Measurements from ENCODE around the gene CCNL1.
"Not testable (repeated sequence)": the region's sequence is repeated elsewhere in the genome, so short reads cannot be mapped to it uniquely, and the experiment has no call there.

Gene CCNL1

GRCh38 chr3:157159762-157160657, at the start of gene CCNL1:
CCNL1 (minus strand) TSS chr3:157160147; CDS start chr3:157160094, 53 bp downstream.
- Histone ChIP-seq H3K9me3 (ENCODE audit: low read length) (no peaks in the 10 kb centered on the region), H3K27me3 (ENCODE audit: control insufficient read depth in 1 of 2, insufficient read depth in 2 of 2, low read length in 2 of 2) (no peaks in the 10 kb centered on the region), H3K9ac (ENCODE audit: low read length) (peak within 1 kb of the TSS; percentile 99), H3K36me3 (ENCODE audit: insufficient read depth, low read length) (peaks cover 27% of the 10 kb centered on the region), H3K4me3 (ENCODE audit: low read depth in 1 of 2, low read length in 2 of 2) (peak within 1 kb of the TSS; percentile 83 to 98), H3K4me1 (ENCODE audit: insufficient read depth, low read length) (peaks cover 46% of the 10 kb centered on the region), H3K27ac (ENCODE audit: low read depth, low read length) (peak within 1 kb of the TSS; percentile 98)

GRCh38 chr3:157204880-157205279, 44.9 kb upstream of the CCNL1 start:
- no peaks in the 10 kb centered on the region for H3K36me3 ChIP-seq (ENCODE audit: insufficient read depth, low read length)
- no peaks in the 10 kb centered on the region for H3K9me3 ChIP-seq (ENCODE audit: low read length)
- no peak overlapping the region for H3K9ac ChIP-seq (ENCODE audit: low read length)
- peaks cover 18% of the 10 kb centered on the region for H3K4me1 ChIP-seq (ENCODE audit: insufficient read depth, low read length)
- H3K4me3 ChIP-seq (ENCODE audit: low read depth in 1 of 2, low read length in 2 of 2) = no peak overlapping the region
- H3K27me3 ChIP-seq (ENCODE audit: control insufficient read depth in 1 of 2, insufficient read depth in 2 of 2, low read length in 2 of 2) = no peaks in the 10 kb centered on the region
- no peak overlapping the region for H3K27ac ChIP-seq (ENCODE audit: low read depth, low read length)

GRCh38 chr3:157204431-157204830, 44.5 kb upstream of the CCNL1 start:
- no peaks in the 10 kb centered on the region for H3K27me3 ChIP-seq (ENCODE audit: control insufficient read depth in 1 of 2, insufficient read depth in 2 of 2, low read length in 2 of 2)

GRCh38 chr3:157201648-157202278, 41.8 kb upstream of the CCNL1 start:
- Histone ChIP-seq H3K36me3 (ENCODE audit: insufficient read depth, low read length) (no peaks in the 10 kb centered on the region), H3K4me1 (ENCODE audit: insufficient read depth, low read length) (peaks cover 18% of the 10 kb centered on the region), H3K9ac (ENCODE audit: low read length) (no peak overlapping the region), H3K4me3 (ENCODE audit: low read depth in 1 of 2, low read length in 2 of 2) (no peak overlapping the region), H3K27me3 (ENCODE audit: control insufficient read depth in 1 of 2, insufficient read depth in 2 of 2, low read length in 2 of 2) (no peaks in the 10 kb centered on the region), H3K27ac (ENCODE audit: low read depth, low read length) (no peak overlapping the region), H3K9me3 (ENCODE audit: low read length) (no peaks in the 10 kb centered on the region)

More at GRCh38 chr3:157204431-157204830, 44.5 kb upstream of the CCNL1 start:
- H3K9me3 ChIP-seq (ENCODE audit: low read length) = no peaks in the 10 kb centered on the region
- H3K36me3 ChIP-seq (ENCODE audit: insufficient read depth, low read length) = no peaks in the 10 kb centered on the region
- H3K9ac ChIP-seq (ENCODE audit: low read length) = no peak overlapping the region
- H3K4me3 ChIP-seq (ENCODE audit: low read depth in 1 of 2, low read length in 2 of 2) = no peak overlapping the region
- H3K4me1 ChIP-seq (ENCODE audit: insufficient read depth, low read length) = peaks cover 18% of the 10 kb centered on the region
- H3K27ac ChIP-seq (ENCODE audit: low read depth, low read length) = no peak overlapping the region

GRCh38 chr3:157199841-157200240, 39.9 kb upstream of the CCNL1 start:
- Histone ChIP-seq H3K4me3 (ENCODE audit: low read depth in 1 of 2, low read length in 2 of 2) (no peak overlapping the region), H3K27me3 (ENCODE audit: control insufficient read depth in 1 of 2, insufficient read depth in 2 of 2, low read length in 2 of 2) (no peaks in the 10 kb centered on the region), H3K9ac (ENCODE audit: low read length) (no peak overlapping the region), H3K27ac (ENCODE audit: low read depth, low read length) (no peak overlapping the region), H3K4me1 (ENCODE audit: insufficient read depth, low read length) (peaks cover 11% of the 10 kb centered on the region), H3K36me3 (ENCODE audit: insufficient read depth, low read length) (no peaks in the 10 kb centered on the region), H3K9me3 (ENCODE audit: low read length) (no peaks in the 10 kb centered on the region)

GRCh38 chr3:157195965-157196364, 36.0 kb upstream of the CCNL1 start:
- Histone ChIP-seq H3K9me3 (ENCODE audit: low read length) (no peaks in the 10 kb centered on the region), H3K27ac (ENCODE audit: low read depth, low read length) (no peak overlapping the region), H3K9ac (ENCODE audit: low read length) (no peak overlapping the region), H3K4me1 (ENCODE audit: insufficient read depth, low read length) (no peaks in the 10 kb centered on the region), H3K27me3 (ENCODE audit: control insufficient read depth in 1 of 2, insufficient read depth in 2 of 2, low read length in 2 of 2) (no peaks in the 10 kb centered on the region), H3K4me3 (ENCODE audit: low read depth in 1 of 2, low read length in 2 of 2) (no peak overlapping the region), H3K36me3 (ENCODE audit: insufficient read depth, low read length) (no peaks in the 10 kb centered on the region)

GRCh38 chr3:157191149-157191548, 31.2 kb upstream of the CCNL1 start:
- not testable (repeated sequence) for H3K9ac ChIP-seq (ENCODE audit: low read length); H3K36me3 ChIP-seq (ENCODE audit: insufficient read depth, low read length); H3K27me3 ChIP-seq (ENCODE audit: control insufficient read depth in 1 of 2, insufficient read depth in 2 of 2, low read length in 2 of 2); H3K4me1 ChIP-seq (ENCODE audit: insufficient read depth, low read length); H3K4me3 ChIP-seq (ENCODE audit: low read depth in 1 of 2, low read length in 2 of 2); H3K27ac ChIP-seq (ENCODE audit: low read depth, low read length); H3K9me3 ChIP-seq (ENCODE audit: low read length)

GRCh38 chr3:157190380-157190872, 30.5 kb upstream of the CCNL1 start:
- Histone ChIP-seq H3K4me1 (ENCODE audit: insufficient read depth, low read length) (no peaks in the 10 kb centered on the region), H3K36me3 (ENCODE audit: insufficient read depth, low read length) (no peaks in the 10 kb centered on the region), H3K27ac (ENCODE audit: low read depth, low read length) (no peak overlapping the region), H3K9me3 (ENCODE audit: low read length) (no peaks in the 10 kb centered on the region), H3K4me3 (ENCODE audit: low read depth in 1 of 2, low read length in 2 of 2) (no peak overlapping the region), H3K27me3 (ENCODE audit: control insufficient read depth in 1 of 2, insufficient read depth in 2 of 2, low read length in 2 of 2) (no peaks in the 10 kb centered on the region), H3K9ac (ENCODE audit: low read length) (no peak overlapping the region)

GRCh38 chr3:157188391-157188790, 28.4 kb upstream of the CCNL1 start:
- H3K27ac ChIP-seq (ENCODE audit: low read depth, low read length) = no peak overlapping the region
- H3K27me3 ChIP-seq (ENCODE audit: control insufficient read depth in 1 of 2, insufficient read depth in 2 of 2, low read length in 2 of 2) = no peaks in the 10 kb centered on the region
- H3K4me3 ChIP-seq (ENCODE audit: low read depth in 1 of 2, low read length in 2 of 2) = no peak overlapping the region
- no peaks in the 10 kb centered on the region for H3K36me3 ChIP-seq (ENCODE audit: insufficient read depth, low read length)
- no peak overlapping the region for H3K9ac ChIP-seq (ENCODE audit: low read length)
- H3K9me3 ChIP-seq (ENCODE audit: low read length) = no peaks in the 10 kb centered on the region
- H3K4me1 ChIP-seq (ENCODE audit: insufficient read depth, low read length) = no peaks in the 10 kb centered on the region

- Histone ChIP-seq H3K9me3 (ENCODE audit: low read length) (no peaks in the 10 kb centered on the region), H3K27ac (ENCODE audit: low read depth, low read length) (no peak overlapping the region), H3K9ac (ENCODE audit: low read length) (no peak overlapping the region), H3K27me3 (ENCODE audit: control insufficient read depth in 1 of 2, insufficient read depth in 2 of 2, low read length in 2 of 2) (no peaks in the 10 kb centered on the region), H3K36me3 (ENCODE audit: insufficient read depth, low read length) (no peaks in the 10 kb centered on the region), H3K4me1 (ENCODE audit: insufficient read depth, low read length) (no peaks in the 10 kb centered on the region), H3K4me3 (ENCODE audit: low read depth in 1 of 2, low read length in 2 of 2) (no peak overlapping the region)
Measured at GRCh38 chr3:157182879-157183278, 22.9 kb upstream of the CCNL1 start.

GRCh38 chr3:157180262-157180661, 20.3 kb upstream of the CCNL1 start:
- Histone ChIP-seq H3K9me3 (ENCODE audit: low read length) (no peaks in the 10 kb centered on the region), H3K9ac (ENCODE audit: low read length) (no peak overlapping the region), H3K4me3 (ENCODE audit: low read depth in 1 of 2, low read length in 2 of 2) (no peak overlapping the region), H3K27ac (ENCODE audit: low read depth, low read length) (no peak overlapping the region), H3K27me3 (ENCODE audit: control insufficient read depth in 1 of 2, insufficient read depth in 2 of 2, low read length in 2 of 2) (no peaks in the 10 kb centered on the region), H3K4me1 (ENCODE audit: insufficient read depth, low read length) (peaks cover 12% of the 10 kb centered on the region), H3K36me3 (ENCODE audit: insufficient read depth, low read length) (no peaks in the 10 kb centered on the region)

All from muscle layer of colon (tissue), 2 donors.